B cell (primary cell): Measurements from ENCODE around the gene SLC6A16. TPM values are rescaled to one million over a fixed set of nuclear protein-coding genes. Genes with fewer than 3 reads are reported as not detected.
"Not testable (repeated sequence)": the region's sequence is repeated elsewhere in the genome, so short reads cannot be mapped to it uniquely, and the experiment has no call there.

Experiments used
- ATAC-seq: fragments of 200-7000 bp; cut with Tn5 transposase; one replicate; pipeline ENCODE4 v1.10.0; 2021; ENCODE audit warnings: low read depth, mild to moderate bottlenecking, moderate number of reproducible peaks, moderate library complexity
- CTCF ChIA-PET: fragments of 350-600 bp; sonication (Branson Sonifier 250); formaldehyde crosslinking; loops from one replicate; lab custom pipeline; 2021; ENCODE audit warnings: antibody characterized with exemption, inconsistent platforms; lab: Charles Lee
- POLR2A ChIA-PET: fragments of 350-600 bp; sonication (Branson Sonifier 250); formaldehyde crosslinking; loops from one replicate; lab custom pipeline; 2021; ENCODE audit warnings: antibody characterized with exemption; lab: Charles Lee
- DNase-seq: peaks from one replicate; pipeline ENCODE4 v3.0.0; 2013
- H2AFZ ChIP-seq: 2 replicates; pipeline ENCODE4 v1.6.1; 2012; ENCODE audit warnings: mild to moderate bottlenecking, low read depth, low read length; ENCODE audit not compliant: insufficient read depth, poor library complexity, severe bottlenecking
- H3K27ac ChIP-seq, 2 donors: 1 replicate in 1 of 2; 2 replicates in 1 of 2; pipeline ENCODE4 v1.5.1; 2012 to 2013; ENCODE audit warnings: low read length in 2 of 2, mild to moderate bottlenecking in 2 of 2, moderate library complexity in 1 of 2
- H3K27me3 ChIP-seq, 4 experiments: fragments of 200-600 bp in 1 of 4; sonication (generic) in 1 of 4; replicated peaks in 1 of 4; 1 replicate in 2 of 4; 2 replicates in 2 of 4; pipeline versions ENCODE4 v1.6.1 to v1.7.0; 2013 to 2016; ENCODE audit warnings: low read length in 3 of 4, mild to moderate bottlenecking in 2 of 4, mixed read lengths in 1 of 4, moderate library complexity in 1 of 4; ENCODE audit not compliant: insufficient read depth in 4 of 4, control insufficient read depth in 3 of 4; ENCODE audit errors: control extremely low read depth in 1 of 4
- H3K36me3 ChIP-seq, 2 experiments: replicated peaks in 1 of 2; 1 replicate in 1 of 2; 2 replicates in 1 of 2; pipeline versions ENCODE4 v1.6.1 to v1.7.1; 2013; ENCODE audit warnings: low read length in 1 of 2; ENCODE audit not compliant: insufficient read depth in 2 of 2, control insufficient read depth in 1 of 2; ENCODE audit errors: control extremely low read depth in 1 of 2, extremely low read depth in 1 of 2
- H3K4me1 ChIP-seq, 2 donors: fragments of 200-600 bp in 1 of 2; sonication (generic) in 1 of 2; 1 replicate in 1 of 2; 2 replicates in 1 of 2; pipeline versions ENCODE4 v1.5.1 to v1.6.1; 2013 to 2017; ENCODE audit warnings: low read length in 2 of 2; ENCODE audit not compliant: control insufficient read depth in 2 of 2, insufficient read depth in 2 of 2
- H3K4me2 ChIP-seq: replicated peaks from 2 replicates; pipeline ENCODE3; 2012; ENCODE audit warnings: mild to moderate bottlenecking, low read depth, low read length; ENCODE audit not compliant: poor library complexity, severe bottlenecking
- H3K4me3 ChIP-seq, 5 experiments: fragments of 200-600 bp in 1 of 5; sonication (generic) in 1 of 5; 1 replicate in 3 of 5; 2 replicates in 2 of 5; pipeline versions ENCODE4 v1.5.1 to v1.7.0; 2011 to 2016; ENCODE audit warnings: low read length in 4 of 5, mild to moderate bottlenecking in 4 of 5, low read depth in 2 of 5, control low read depth in 1 of 5, moderate library complexity in 1 of 5; ENCODE audit not compliant: insufficient read depth in 1 of 5; ENCODE audit errors: control extremely low read depth in 1 of 5, extremely low read depth in 1 of 5
- H3K79me2 ChIP-seq: fragments of 200-600 bp; sonication (generic); one replicate; pipeline ENCODE4 v1.6.0; 2016; ENCODE audit warnings: low read length; ENCODE audit not compliant: control insufficient read depth, insufficient read depth
- H3K9ac ChIP-seq: fragments of 200-600 bp; sonication (generic); 2 replicates; pipeline ENCODE4 v1.6.1; 2017; ENCODE audit warnings: mild to moderate bottlenecking, low read length, moderate library complexity
- H3K9me3 ChIP-seq, 3 donors: one replicate each; pipeline versions ENCODE4 v1.6.1 to v1.7.1; 2013; ENCODE audit warnings: low read length in 2 of 3; ENCODE audit not compliant: control insufficient read depth in 2 of 3, insufficient read depth in 1 of 3; ENCODE audit errors: control extremely low read depth in 1 of 3
- H4K20me1 ChIP-seq: 2 replicates; pipeline ENCODE4 v1.6.0; 2012; ENCODE audit warnings: mild to moderate bottlenecking, low read length; ENCODE audit not compliant: insufficient read depth, control insufficient read depth, poor library complexity, severe bottlenecking
- H3K27ac Mint-ChIP-seq: one replicate; pipeline ENCODE4 v1.8.0; 2021; ENCODE audit warnings: mixed read lengths
- H3K27me3 Mint-ChIP-seq: one replicate; pipeline ENCODE4 v1.8.0; 2021; ENCODE audit warnings: mixed read lengths
- H3K4me1 Mint-ChIP-seq: one replicate; pipeline ENCODE4 v1.8.0; 2021; ENCODE audit warnings: mixed read lengths
- H3K4me3 Mint-ChIP-seq: one replicate; pipeline ENCODE4 v1.8.0; 2021; ENCODE audit warnings: mixed read lengths
- H3K9me3 Mint-ChIP-seq: one replicate; pipeline ENCODE4 v1.8.0; 2022; ENCODE audit warnings: mixed read lengths; ENCODE audit not compliant: insufficient read depth
- CTCF ChIP-seq: fragments of 200-600 bp; IDR thresholded peaks from one replicate; pipeline ENCODE4 v1.8.0; 2022; ENCODE audit warnings: antibody characterized with exemption, mild to moderate bottlenecking
- EZH2 ChIP-seq: IDR thresholded peaks from 2 replicates; pipeline ENCODE4 v1.6.1; 2012; ENCODE audit warnings: borderline replicate concordance, low read depth, mild to moderate bottlenecking, moderate library complexity, low read length; ENCODE audit not compliant: insufficient read depth, poor library complexity, severe bottlenecking
- WGBS: methylation state at CpG from one replicate; pipeline ENCODE4 v1.1.5; 2013; ENCODE audit warnings: missing lambda C conversion rate; ENCODE audit not compliant: insufficient coverage; 5-methylcytosine and 5-hydroxymethylcytosine counted together
- intact Hi-C: fragments of 100-400 bp; cut with micrococcal nuclease; formaldehyde crosslinking; loops from one replicate; pipeline ENCODE4 v1.10.0; 2022
- polyA plus RNA-seq: library from polyadenylated mRNA; depleted of rRNA; stranded (reverse); fragments of >200 nt; gene quantifications from 2 replicates; pipeline ENCODE4 v1.2.3, GENCODE V29; 2012
- total RNA-seq, 2 donors: library from RNA; stranded (reverse); fragments of 120-200 nt in 1 of 2; gene quantifications; 1 replicate in 1 of 2; 2 replicates in 1 of 2; pipeline versions ENCODE4 v1.2.3 to v1.2.4, GENCODE V29; 2013 to 2022

The SLC6A16 gene
- total and polyA plus RNA-seq, 2 donors (not counting 1 experiment from before 2014, with no cell fraction given) = 22.3 to 68.4 TPM

- peak; percentile 60 for ATAC-seq
- H3K9ac ChIP-seq = peak overlapping the region; percentile 23
- peaks cover 71% of the 10 kb centered on the region for H3K4me1 Mint-ChIP-seq
- H3K4me3 ChIP-seq = peak overlapping the region in 2 of 5 experiments; percentile 17 to 50
- no peaks in the 10 kb centered on the region for H3K9me3 Mint-ChIP-seq
- H3K9me3 ChIP-seq = peaks cover 4 to 31% (median 6%) of the 10 kb centered on the region in 3 donors
- intact Hi-C loops = loop anchor here (1.0 to 5.0 kb wide), 3 partner anchors 8 to 36 kb away; partner anchors contain the start of genes DKKL1 and TEAD2
- H2AFZ ChIP-seq = peak overlapping the region; percentile 57
- no peaks in the 10 kb centered on the region for H3K27me3 ChIP-seq
- peaks cover 52% of the 10 kb centered on the region for H3K79me2 ChIP-seq
- no peak for TF ChIP-seq EZH2
- no peak for TF ChIP-seq CTCF
- ChIA-PET POLR2A (interaction anchor here (0.5 to 5.2 kb wide), 11 partner anchors 8 to 314 kb away, joined by 3 to 59 read pairs (median 4); partner anchors contain the start of gene CD37), CTCF (interaction anchor here (0.6 to 7.7 kb wide), 19 partner anchors 8 to 601 kb away, joined by 3 to 51 read pairs (median 4); partner anchors contain the start of gene CD37)
- peaks cover 74 to 80% of the 10 kb centered on the region in 2 donors for H3K4me1 ChIP-seq
- H3K4me3 Mint-ChIP-seq = peak overlapping the region; percentile 77
- peaks cover 0 to 5% of the 10 kb centered on the region in 2 experiments for H3K36me3 ChIP-seq
- H4K20me1 ChIP-seq = no peaks in the 10 kb centered on the region
- no peaks in the 10 kb centered on the region for H3K27me3 Mint-ChIP-seq
- peak overlapping the region; percentile 66 for H3K4me2 ChIP-seq
- peak; percentile 76 for DNase-seq
- H3K27ac ChIP-seq = peak overlapping the region; percentile 69 to 93
- H3K27ac Mint-ChIP-seq = peak overlapping the region; percentile 91
- WGBS = no CpG with 5 or more reads among the region's 3 CpGs
Measured at GRCh38 chr19:49326165-49326704, 1.2 kb upstream of the SLC6A16 start.

- peaks cover 4 to 32% (median 10%) of the 10 kb centered on the region in 3 donors for H3K9me3 ChIP-seq
- POLR2A ChIA-PET = interaction anchor here (0.6 to 5.2 kb wide), 9 partner anchors 9 to 315 kb away, joined by 3 to 59 read pairs (median 4); partner anchors contain the start of gene CD37
- H3K9me3 Mint-ChIP-seq, H3K27me3 Mint-ChIP-seq, DNase-seq, H2AFZ ChIP-seq, H4K20me1 ChIP-seq, H3K27me3 ChIP-seq, H3K36me3 ChIP-seq, ATAC-seq: not testable (repeated sequence)
- peaks cover 69 to 75% of the 10 kb centered on the region in 2 donors for H3K4me1 ChIP-seq
- Mint-ChIP-seq H3K27ac (peak overlapping the region; percentile 95), H3K4me1 (peaks cover 68% of the 10 kb centered on the region), H3K4me3 (peak overlapping the region; percentile 77)
- H3K79me2 ChIP-seq = peaks cover 47% of the 10 kb centered on the region
- 65% methylated on average over 7 of the region's 13 CpGs for WGBS
- H3K9ac ChIP-seq = peak overlapping the region; percentile 23
- peak overlapping the region in 2 of 5 experiments; percentile 15 to 50 for H3K4me3 ChIP-seq
- intact Hi-C loops = loop anchor here (1.0 to 5.0 kb wide), 3 partner anchors 9 to 37 kb away; partner anchors contain the start of genes DKKL1 and TEAD2
- peak overlapping the region; percentile 69 to 93 for H3K27ac ChIP-seq
- peak overlapping the region; percentile 66 for H3K4me2 ChIP-seq
- CTCF ChIA-PET = interaction anchor here (0.6 to 7.7 kb wide), 18 partner anchors 9 to 600 kb away, joined by 3 to 51 read pairs (median 4); partner anchors contain the start of gene CD37
Measured at GRCh38 chr19:49325756-49326155, 765 bp upstream of the SLC6A16 start.
